K562 (cell line): Measurements from ENCODE around the gene ZP1. TPM values are rescaled to one million over a fixed set of nuclear protein-coding genes. Genes with fewer than 3 reads are reported as not detected.

Source experiments
- CBX2 ChIP-seq: fragments of 200-600 bp; sonication (generic); IDR thresholded peaks from one replicate; pipeline ENCODE4 v1.6.1; 2012; ENCODE audit warnings: mild to moderate bottlenecking, low read length, inconsistent platforms; ENCODE audit not compliant: insufficient read depth, poor library complexity, severe bottlenecking
- ETV1 ChIP-seq: fragments of 450-650 bp; conservative IDR thresholded peaks from 2 replicates; pipeline ENCODE4 v1.6.1; 2016; ENCODE audit warnings: missing genetic modification characterization, control low read depth, low read depth, missing compliant biosample characterization
- HDAC6 ChIP-seq: IDR thresholded peaks from 2 replicates; pipeline ENCODE4 v1.6.1; 2012; ENCODE audit warnings: low read depth, mild to moderate bottlenecking, control low read depth, inconsistent platforms, low read length, moderate library complexity
- HNRNPUL1 ChIP-seq: fragments of 200-400 bp; formaldehyde crosslinking; IDR thresholded peaks from 2 replicates; pipeline ENCODE4 v1.6.1; 2017; ENCODE audit warnings: low read length
- MAFF ChIP-seq: IDR thresholded peaks from 2 replicates; pipeline ENCODE4 v1.6.1; 2012; ENCODE audit warnings: low read length, improper control_type of control experiment
- PHB ChIP-seq: fragments of 250-450 bp; sonication (Bioruptor Pico); IDR thresholded peaks from 2 replicates; pipeline ENCODE4 v1.5.0; 2021
- XRCC3 ChIP-seq: fragments of 450-650 bp; IDR thresholded peaks from 2 replicates; pipeline ENCODE4 v1.6.1; 2017; ENCODE audit warnings: mild to moderate bottlenecking, moderate library complexity
- ZNF668 ChIP-seq: fragments of 250-450 bp; sonication (Bioruptor Pico); IDR thresholded peaks from 2 replicates; pipeline ENCODE4 v1.8.0; 2022; ENCODE audit warnings: mild to moderate bottlenecking, inconsistent platforms
- polyA plus RNA-seq, 8 experiments: library from polyadenylated mRNA; depleted of rRNA in 4 of 8; stranded (reverse) in 5 of 8; unstranded in 3 of 8; fragments of >200 nt; fragmentation: Nextera tagmentation in 2 of 8; fragmentation: Illumina TruSeq in 1 of 8; extraction: Ambion mirVana in 2 of 8; extraction: Trizol in 1 of 8; gene quantifications; 2 replicates each; pipeline versions ENCODE4 v1.2.1 to v1.2.3, GENCODE V29; 2011 to 2014; ENCODE audit warnings: inconsistent platforms in 1 of 8, missing spikeins in 1 of 8
- total RNA-seq, 7 experiments: library from RNA; depleted of rRNA in 6 of 7; stranded (reverse); fragments of >200 nt in 6 of 7; fragmentation: Illumina TruSeq in 2 of 7; extraction: Trizol in 2 of 7; gene quantifications; 2 replicates each; pipeline versions ENCODE4 v1.2.1 to v1.2.3, GENCODE V29; 2011 to 2021; ENCODE audit warnings: low replicate concordance in 1 of 7
- TF ChIP-seq, protein P1 (sequence below): sonication (generic); formaldehyde crosslinking; IDR thresholded peaks from 2 replicates; pipeline ENCODE4 v1.8.1; 2023; ENCODE audit warnings: missing genetic modification reagents, mild to moderate bottlenecking, borderline replicate concordance
- TF ChIP-seq, protein P2 (sequence below): fragments of 150-350 bp; conservative IDR thresholded peaks from 2 replicates; pipeline ENCODE4 v1.6.1; 2014; ENCODE audit warnings: low read length
- TF ChIP-seq, protein P3 (sequence below): fragments of 200-800 bp; sonication (Bioruptor generic); IDR thresholded peaks from 2 replicates; pipeline ENCODE4 v1.6.1; 2016; ENCODE audit warnings: missing genetic modification characterization, missing compliant biosample characterization
- TF ChIP-seq, protein P4 (sequence below): fragments of 450-650 bp; formaldehyde crosslinking; IDR thresholded peaks from 2 replicates; pipeline ENCODE4 v1.4.0; 2020; ENCODE audit warnings: mild to moderate bottlenecking, moderate library complexity
- TF ChIP-seq, protein P5 (sequence below): sonication (generic); formaldehyde crosslinking; IDR thresholded peaks from 2 replicates; pipeline ENCODE4 v1.8.0; 2022; ENCODE audit warnings: mild to moderate bottlenecking, missing genetic modification reagents

Gene ZP1
- total and polyA plus RNA-seq, 9 of the 15 experiments (the other 6 are each of a cell fraction or from before 2014, with no cell fraction given) = 0.11 to 0.15 TPM; not detected in 7

DNA sequence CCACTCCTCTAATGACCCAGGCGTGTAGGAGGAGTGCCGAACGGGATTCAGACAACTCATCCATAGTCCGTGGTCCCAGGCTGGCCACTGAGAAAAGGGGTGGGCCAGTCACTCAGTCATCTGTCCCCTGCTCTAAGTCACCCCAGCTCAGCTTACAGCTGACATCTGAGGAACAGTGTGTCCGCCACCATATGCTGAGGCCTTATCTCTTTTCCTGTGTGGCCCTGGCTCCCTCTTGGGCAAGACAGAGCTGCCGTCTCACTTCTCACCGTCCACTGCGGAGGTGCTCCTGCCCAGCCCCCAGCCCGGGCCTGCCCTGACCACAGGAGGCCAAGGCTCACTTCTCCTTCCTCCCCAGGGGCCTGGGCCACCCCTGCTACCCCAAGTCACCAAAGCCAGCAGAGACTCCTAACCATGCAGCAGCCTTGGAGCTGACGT lies 18.6 kb upstream of the ZP1 start (continued):
- TF ChIP-seq CBX2 (no peak), ZNF668 (CRISPR knock-in tag) (no peak), XRCC3 (no peak), HNRNPUL1 (no peak), ETV1 (tag) (peak; percentile 77), PHB (no peak), MAFF (no peak), HDAC6 (no peak)
- TF ChIP-seq, protein P1, sequence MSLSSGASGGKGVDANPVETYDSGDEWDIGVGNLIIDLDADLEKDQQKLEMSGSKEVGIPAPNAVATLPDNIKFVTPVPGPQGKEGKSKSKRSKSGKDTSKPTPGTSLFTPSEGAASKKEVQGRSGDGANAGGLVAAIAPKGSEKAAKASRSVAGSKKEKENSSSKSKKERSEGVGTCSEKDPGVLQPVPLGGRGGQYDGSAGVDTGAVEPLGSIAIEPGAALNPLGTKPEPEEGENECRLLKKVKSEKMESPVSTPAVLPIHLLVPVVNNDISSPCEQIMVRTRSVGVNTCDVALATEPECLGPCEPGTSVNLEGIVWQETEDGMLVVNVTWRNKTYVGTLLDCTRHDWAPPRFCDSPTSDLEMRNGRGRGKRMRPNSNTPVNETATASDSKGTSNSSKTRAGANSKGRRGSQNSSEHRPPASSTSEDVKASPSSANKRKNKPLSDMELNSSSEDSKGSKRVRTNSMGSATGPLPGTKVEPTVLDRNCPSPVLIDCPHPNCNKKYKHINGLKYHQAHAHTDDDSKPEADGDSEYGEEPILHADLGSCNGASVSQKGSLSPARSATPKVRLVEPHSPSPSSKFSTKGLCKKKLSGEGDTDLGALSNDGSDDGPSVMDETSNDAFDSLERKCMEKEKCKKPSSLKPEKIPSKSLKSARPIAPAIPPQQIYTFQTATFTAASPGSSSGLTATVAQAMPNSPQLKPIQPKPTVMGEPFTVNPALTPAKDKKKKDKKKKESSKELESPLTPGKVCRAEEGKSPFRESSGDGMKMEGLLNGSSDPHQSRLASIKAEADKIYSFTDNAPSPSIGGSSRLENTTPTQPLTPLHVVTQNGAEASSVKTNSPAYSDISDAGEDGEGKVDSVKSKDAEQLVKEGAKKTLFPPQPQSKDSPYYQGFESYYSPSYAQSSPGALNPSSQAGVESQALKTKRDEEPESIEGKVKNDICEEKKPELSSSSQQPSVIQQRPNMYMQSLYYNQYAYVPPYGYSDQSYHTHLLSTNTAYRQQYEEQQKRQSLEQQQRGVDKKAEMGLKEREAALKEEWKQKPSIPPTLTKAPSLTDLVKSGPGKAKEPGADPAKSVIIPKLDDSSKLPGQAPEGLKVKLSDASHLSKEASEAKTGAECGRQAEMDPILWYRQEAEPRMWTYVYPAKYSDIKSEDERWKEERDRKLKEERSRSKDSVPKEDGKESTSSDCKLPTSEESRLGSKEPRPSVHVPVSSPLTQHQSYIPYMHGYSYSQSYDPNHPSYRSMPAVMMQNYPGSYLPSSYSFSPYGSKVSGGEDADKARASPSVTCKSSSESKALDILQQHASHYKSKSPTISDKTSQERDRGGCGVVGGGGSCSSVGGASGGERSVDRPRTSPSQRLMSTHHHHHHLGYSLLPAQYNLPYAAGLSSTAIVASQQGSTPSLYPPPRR (CRISPR knock-in tag) = no peak
- TF ChIP-seq, protein P2, sequence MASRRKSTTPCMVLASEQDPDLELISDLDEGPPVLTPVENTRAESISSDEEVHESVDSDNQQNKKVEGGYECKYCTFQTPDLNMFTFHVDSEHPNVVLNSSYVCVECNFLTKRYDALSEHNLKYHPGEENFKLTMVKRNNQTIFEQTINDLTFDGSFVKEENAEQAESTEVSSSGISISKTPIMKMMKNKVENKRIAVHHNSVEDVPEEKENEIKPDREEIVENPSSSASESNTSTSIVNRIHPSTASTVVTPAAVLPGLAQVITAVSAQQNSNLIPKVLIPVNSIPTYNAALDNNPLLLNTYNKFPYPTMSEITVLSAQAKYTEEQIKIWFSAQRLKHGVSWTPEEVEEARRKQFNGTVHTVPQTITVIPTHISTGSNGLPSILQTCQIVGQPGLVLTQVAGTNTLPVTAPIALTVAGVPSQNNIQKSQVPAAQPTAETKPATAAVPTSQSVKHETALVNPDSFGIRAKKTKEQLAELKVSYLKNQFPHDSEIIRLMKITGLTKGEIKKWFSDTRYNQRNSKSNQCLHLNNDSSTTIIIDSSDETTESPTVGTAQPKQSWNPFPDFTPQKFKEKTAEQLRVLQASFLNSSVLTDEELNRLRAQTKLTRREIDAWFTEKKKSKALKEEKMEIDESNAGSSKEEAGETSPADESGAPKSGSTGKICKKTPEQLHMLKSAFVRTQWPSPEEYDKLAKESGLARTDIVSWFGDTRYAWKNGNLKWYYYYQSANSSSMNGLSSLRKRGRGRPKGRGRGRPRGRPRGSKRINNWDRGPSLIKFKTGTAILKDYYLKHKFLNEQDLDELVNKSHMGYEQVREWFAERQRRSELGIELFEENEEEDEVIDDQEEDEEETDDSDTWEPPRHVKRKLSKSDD = no peak
- TF ChIP-seq, protein P3, sequence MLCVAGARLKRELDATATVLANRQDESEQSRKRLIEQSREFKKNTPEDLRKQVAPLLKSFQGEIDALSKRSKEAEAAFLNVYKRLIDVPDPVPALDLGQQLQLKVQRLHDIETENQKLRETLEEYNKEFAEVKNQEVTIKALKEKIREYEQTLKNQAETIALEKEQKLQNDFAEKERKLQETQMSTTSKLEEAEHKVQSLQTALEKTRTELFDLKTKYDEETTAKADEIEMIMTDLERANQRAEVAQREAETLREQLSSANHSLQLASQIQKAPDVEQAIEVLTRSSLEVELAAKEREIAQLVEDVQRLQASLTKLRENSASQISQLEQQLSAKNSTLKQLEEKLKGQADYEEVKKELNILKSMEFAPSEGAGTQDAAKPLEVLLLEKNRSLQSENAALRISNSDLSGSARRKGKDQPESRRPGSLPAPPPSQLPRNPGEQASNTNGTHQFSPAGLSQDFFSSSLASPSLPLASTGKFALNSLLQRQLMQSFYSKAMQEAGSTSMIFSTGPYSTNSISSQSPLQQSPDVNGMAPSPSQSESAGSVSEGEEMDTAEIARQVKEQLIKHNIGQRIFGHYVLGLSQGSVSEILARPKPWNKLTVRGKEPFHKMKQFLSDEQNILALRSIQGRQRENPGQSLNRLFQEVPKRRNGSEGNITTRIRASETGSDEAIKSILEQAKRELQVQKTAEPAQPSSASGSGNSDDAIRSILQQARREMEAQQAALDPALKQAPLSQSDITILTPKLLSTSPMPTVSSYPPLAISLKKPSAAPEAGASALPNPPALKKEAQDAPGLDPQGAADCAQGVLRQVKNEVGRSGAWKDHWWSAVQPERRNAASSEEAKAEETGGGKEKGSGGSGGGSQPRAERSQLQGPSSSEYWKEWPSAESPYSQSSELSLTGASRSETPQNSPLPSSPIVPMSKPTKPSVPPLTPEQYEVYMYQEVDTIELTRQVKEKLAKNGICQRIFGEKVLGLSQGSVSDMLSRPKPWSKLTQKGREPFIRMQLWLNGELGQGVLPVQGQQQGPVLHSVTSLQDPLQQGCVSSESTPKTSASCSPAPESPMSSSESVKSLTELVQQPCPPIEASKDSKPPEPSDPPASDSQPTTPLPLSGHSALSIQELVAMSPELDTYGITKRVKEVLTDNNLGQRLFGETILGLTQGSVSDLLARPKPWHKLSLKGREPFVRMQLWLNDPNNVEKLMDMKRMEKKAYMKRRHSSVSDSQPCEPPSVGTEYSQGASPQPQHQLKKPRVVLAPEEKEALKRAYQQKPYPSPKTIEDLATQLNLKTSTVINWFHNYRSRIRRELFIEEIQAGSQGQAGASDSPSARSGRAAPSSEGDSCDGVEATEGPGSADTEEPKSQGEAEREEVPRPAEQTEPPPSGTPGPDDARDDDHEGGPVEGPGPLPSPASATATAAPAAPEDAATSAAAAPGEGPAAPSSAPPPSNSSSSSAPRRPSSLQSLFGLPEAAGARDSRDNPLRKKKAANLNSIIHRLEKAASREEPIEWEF = no peak
- TF ChIP-seq, protein P4, sequence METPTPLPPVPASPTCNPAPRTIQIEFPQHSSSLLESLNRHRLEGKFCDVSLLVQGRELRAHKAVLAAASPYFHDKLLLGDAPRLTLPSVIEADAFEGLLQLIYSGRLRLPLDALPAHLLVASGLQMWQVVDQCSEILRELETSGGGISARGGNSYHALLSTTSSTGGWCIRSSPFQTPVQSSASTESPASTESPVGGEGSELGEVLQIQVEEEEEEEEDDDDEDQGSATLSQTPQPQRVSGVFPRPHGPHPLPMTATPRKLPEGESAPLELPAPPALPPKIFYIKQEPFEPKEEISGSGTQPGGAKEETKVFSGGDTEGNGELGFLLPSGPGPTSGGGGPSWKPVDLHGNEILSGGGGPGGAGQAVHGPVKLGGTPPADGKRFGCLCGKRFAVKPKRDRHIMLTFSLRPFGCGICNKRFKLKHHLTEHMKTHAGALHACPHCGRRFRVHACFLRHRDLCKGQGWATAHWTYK (CRISPR knock-in tag) = peak; percentile 90
- TF ChIP-seq, protein P5, sequence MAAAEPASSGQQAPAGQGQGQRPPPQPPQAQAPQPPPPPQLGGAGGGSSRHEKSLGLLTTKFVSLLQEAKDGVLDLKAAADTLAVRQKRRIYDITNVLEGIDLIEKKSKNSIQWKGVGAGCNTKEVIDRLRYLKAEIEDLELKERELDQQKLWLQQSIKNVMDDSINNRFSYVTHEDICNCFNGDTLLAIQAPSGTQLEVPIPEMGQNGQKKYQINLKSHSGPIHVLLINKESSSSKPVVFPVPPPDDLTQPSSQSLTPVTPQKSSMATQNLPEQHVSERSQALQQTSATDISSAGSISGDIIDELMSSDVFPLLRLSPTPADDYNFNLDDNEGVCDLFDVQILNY = no peak
